HAP-1 (cell line): ENCODE data around the gene PRMT7.

Experiments
- DNase-seq, 2 experiments: peaks; one replicate each; pipeline ENCODE4 v3.0.0-alpha.2; 2016 to 2020; ENCODE audit warnings: low spot score in 2 of 2
- H3K27me3 ChIP-seq: fragments of 250-450 bp; sonication (Bioruptor Pico); 2 replicates; pipeline ENCODE4 v1.5.1; 2020; ENCODE audit warnings: low read depth, mild to moderate bottlenecking, moderate library complexity
- H3K36me3 ChIP-seq: fragments of 250-450 bp; sonication (Bioruptor Pico); replicated peaks from 2 replicates; pipeline ENCODE4 v1.5.1; 2020; ENCODE audit warnings: mild to moderate bottlenecking
- H3K4me1 ChIP-seq: fragments of 250-450 bp; sonication (Bioruptor Pico); 2 replicates; pipeline ENCODE4 v1.5.1; 2020; ENCODE audit warnings: mild to moderate bottlenecking
- H3K4me3 ChIP-seq: fragments of 250-450 bp; sonication (Bioruptor Pico); 2 replicates; pipeline ENCODE4 v1.5.1; 2020; ENCODE audit warnings: mild to moderate bottlenecking, moderate library complexity
- H3K9me3 ChIP-seq: fragments of 250-450 bp; sonication (Bioruptor Pico); 2 replicates; pipeline ENCODE4 v1.5.1; 2020; ENCODE audit warnings: mild to moderate bottlenecking, moderate library complexity
- in situ Hi-C: fragments of 300-500 bp; cut with MboI; formaldehyde crosslinking; loops from 3 replicates; pipeline ENCODE4 v1.14.3; 2020; ENCODE audit warnings: low sequenced_read_pairs, inconsistent platforms, mixed read lengths

Gene PRMT7

DNA sequence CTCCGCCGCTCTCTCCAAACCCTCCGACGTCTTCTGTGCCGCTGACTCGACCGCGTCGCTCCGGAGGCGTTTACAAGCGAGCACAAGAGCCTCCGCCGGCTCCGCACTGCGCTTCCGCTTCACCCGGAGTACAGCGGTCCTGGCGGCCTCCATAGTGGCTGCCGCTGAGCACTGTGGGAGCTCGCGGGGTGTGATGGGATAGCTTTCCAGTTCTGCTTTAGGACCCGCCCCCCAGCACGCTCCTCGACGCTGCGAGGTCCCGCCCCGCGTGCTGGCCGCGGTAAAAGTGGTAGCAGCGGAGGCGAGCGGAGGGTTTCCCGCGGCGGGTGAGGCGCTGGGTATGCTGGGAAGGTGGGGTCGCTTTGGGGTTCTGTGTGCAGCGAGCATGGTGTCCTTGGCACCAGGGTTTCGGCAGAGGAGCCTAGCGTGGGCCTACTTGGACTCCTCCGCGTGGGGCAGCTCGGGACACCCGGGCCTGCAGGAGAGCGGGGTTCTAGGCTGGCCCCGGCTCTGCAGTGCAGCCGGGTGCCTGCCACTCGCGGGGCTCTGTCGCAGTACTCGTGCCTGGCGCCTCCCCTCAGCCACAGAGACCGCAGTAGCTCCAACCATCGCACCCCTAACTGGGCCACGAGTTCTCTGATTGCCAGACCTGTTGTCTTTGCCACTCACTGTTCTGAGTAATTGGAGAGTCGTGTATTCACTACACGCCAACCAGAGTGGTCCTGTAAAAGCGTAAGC is at the start of gene PRMT7, which contains the start of gene SLC7A6OS:
Gene PRMT7, plus strand, starts transcription at position 246 of the 738 bp plus-strand sequence. CDS start 4,961 bp downstream, outside the sequence.
Gene SLC7A6OS, minus strand, starts transcription at position 173 of the 738 bp plus-strand sequence. Its CDS starts 20 bp downstream, at position 153.
- Histone ChIP-seq H3K27me3 (no peaks in the 10 kb centered on the region), H3K4me1 (peaks cover 12% of the 10 kb centered on the region), H3K9me3 (no peaks in the 10 kb centered on the region), H3K4me3 (peak within 1 kb of the TSS; percentile 86), H3K36me3 (peaks cover 35% of the 10 kb centered on the region)
- DNase-seq: peak; percentile 95
- in situ Hi-C loops: no loop called here

- peaks cover 18% of the 10 kb centered on the region for H3K4me1 ChIP-seq
- no peak for DNase-seq
- peaks cover 14% of the 10 kb centered on the region for H3K36me3 ChIP-seq
- no peaks in the 10 kb centered on the region for H3K9me3 ChIP-seq
- in situ Hi-C loops: loop anchor here (5.0 kb wide), 1 partner anchor 64 kb away; no protein-coding TSS in a partner anchor
- H3K27me3 ChIP-seq: no peaks in the 10 kb centered on the region
- H3K4me3 ChIP-seq: peak overlapping the region; percentile 86
Observed at GRCh38 chr16:68263559-68264127, 47.2 kb upstream of the PRMT7 start.

GRCh38 chr16:68264128-68265077 is 46.4 kb upstream of the PRMT7 start, which contains the start of gene SLC7A6:
Gene SLC7A6 (plus strand): TSS chr16:68264526. CDS start chr16:68274727, 10,201 bp downstream.
- H3K4me1 ChIP-seq: peaks cover 18% of the 10 kb centered on the region
- peaks cover 10% of the 10 kb centered on the region for H3K36me3 ChIP-seq
- H3K4me3 ChIP-seq: peak within 1 kb of the TSS; percentile 86
- in situ Hi-C loops: loop anchor here (5.0 kb wide), 1 partner anchor 63 kb away; no protein-coding TSS in a partner anchor
- peak; percentile 33 to 84 for DNase-seq
- no peaks in the 10 kb centered on the region for H3K9me3 ChIP-seq
- no peaks in the 10 kb centered on the region for H3K27me3 ChIP-seq

GRCh38 chr16:68265078-68265920 is 45.5 kb upstream of the PRMT7 start:
- H3K9me3 ChIP-seq: no peaks in the 10 kb centered on the region
- H3K4me3 ChIP-seq: peak overlapping the region; percentile 86
- peaks cover 18% of the 10 kb centered on the region for H3K4me1 ChIP-seq
- in situ Hi-C loops: no loop called here
- peak; percentile 58 to 66 for DNase-seq
- peaks cover 7% of the 10 kb centered on the region; the same call in 1 of the 2 replicates for H3K36me3 ChIP-seq
- no peaks in the 10 kb centered on the region for H3K27me3 ChIP-seq

DNA sequence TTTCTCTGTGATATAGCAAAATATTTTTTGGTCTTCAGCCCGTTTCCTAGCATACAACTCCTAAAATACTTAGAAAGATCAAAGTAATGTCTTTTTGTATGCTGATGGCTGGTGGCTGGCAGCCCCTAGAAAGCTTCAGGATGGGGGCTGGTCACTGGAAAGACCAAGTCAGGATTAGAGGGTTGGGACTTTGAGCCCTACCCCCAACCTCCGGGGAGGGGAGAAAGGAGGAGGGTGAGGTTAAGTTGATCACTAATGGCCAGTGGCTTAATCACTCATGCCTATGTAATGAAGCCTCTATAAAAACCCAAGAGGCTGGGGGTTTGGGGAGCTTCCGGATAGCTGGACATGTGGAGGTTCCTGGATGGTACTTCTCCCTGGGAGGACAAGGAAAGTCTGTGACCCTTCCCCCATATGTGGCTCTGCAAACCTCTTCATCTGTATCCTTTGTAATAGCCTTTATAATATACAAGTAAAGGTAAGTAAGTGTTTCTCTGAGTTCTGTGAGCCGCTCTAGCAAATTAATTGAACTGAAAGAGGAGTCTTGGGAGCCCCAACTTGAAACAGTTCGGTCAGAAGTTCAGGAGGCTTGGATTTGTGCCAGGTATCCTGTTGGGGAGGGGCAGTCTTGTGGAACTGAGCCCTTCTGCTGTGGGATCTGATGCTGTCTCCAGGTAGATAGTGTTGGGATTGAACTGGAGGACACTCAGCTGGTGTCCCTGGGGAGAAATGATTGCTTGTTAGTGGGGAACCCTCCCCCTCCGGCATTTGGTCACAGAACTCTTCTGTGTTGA is 43.0 kb upstream of the PRMT7 start:
- no peaks in the 10 kb centered on the region for H3K27me3 ChIP-seq
- H3K9me3 ChIP-seq: no peaks in the 10 kb centered on the region
- in situ Hi-C loops: no loop called here
- no peak for DNase-seq
- peaks cover 18% of the 10 kb centered on the region for H3K4me1 ChIP-seq
- peaks cover 10% of the 10 kb centered on the region for H3K36me3 ChIP-seq
- no peak overlapping the region for H3K4me3 ChIP-seq

DNA sequence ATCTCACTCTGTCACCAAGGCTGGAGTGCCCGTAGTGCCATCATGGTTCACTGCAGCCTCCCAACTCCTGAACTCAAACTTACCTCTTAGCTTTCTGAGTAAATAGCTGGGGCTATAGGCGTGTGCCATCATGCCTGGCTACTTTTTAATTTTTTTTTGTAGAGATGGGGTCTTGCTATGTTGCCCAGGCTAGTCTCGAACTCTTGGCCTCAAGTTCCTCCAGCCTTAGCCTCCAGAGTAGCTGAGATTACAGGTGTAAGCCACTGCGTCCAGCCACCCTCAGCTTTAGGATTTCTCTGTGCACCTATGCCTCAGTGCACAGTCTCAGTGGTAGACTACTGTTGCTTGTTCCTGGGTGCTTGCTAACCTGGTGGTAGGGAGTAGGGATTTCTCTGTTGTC is 41.0 kb upstream of the PRMT7 start:
- Histone ChIP-seq H3K27me3 (no peaks in the 10 kb centered on the region), H3K9me3 (no peaks in the 10 kb centered on the region), H3K4me3 (no peak overlapping the region), H3K36me3 (peaks cover 24% of the 10 kb centered on the region), H3K4me1 (peaks cover 15% of the 10 kb centered on the region)
- DNase-seq: no peak
- in situ Hi-C loops: no loop called here

- in situ Hi-C loops: no loop called here
Observed at GRCh38 chr16:68270353-68270752, 40.5 kb upstream of the PRMT7 start.

GRCh38 chr16:68272507-68273209 is 38.2 kb upstream of the PRMT7 start:
- H3K4me1 ChIP-seq: peaks cover 7% of the 10 kb centered on the region; the same call in 1 of the 2 replicates
- no peaks in the 10 kb centered on the region for H3K27me3 ChIP-seq
- no peaks in the 10 kb centered on the region for H3K9me3 ChIP-seq
- H3K36me3 ChIP-seq: peaks cover 44% of the 10 kb centered on the region
- H3K4me3 ChIP-seq: no peak overlapping the region
- in situ Hi-C loops: no loop called here
- no peak for DNase-seq

More at GRCh38 chr16:68270353-68270752, 40.5 kb upstream of the PRMT7 start:
- no peaks in the 10 kb centered on the region for H3K27me3 ChIP-seq
- no peaks in the 10 kb centered on the region for H3K9me3 ChIP-seq
- H3K4me1 ChIP-seq: peaks cover 15% of the 10 kb centered on the region
- DNase-seq: no peak
- no peak overlapping the region for H3K4me3 ChIP-seq
- peaks cover 27% of the 10 kb centered on the region for H3K36me3 ChIP-seq

- Histone ChIP-seq H3K4me3 (no peak overlapping the region), H3K36me3 (peaks cover 42% of the 10 kb centered on the region), H3K4me1 (no peaks in the 10 kb centered on the region), H3K27me3 (no peaks in the 10 kb centered on the region), H3K9me3 (no peaks in the 10 kb centered on the region)
- in situ Hi-C loops: no loop called here
- no peak for DNase-seq
Observed at GRCh38 chr16:68273459-68273858, 37.4 kb upstream of the PRMT7 start.

DNA sequence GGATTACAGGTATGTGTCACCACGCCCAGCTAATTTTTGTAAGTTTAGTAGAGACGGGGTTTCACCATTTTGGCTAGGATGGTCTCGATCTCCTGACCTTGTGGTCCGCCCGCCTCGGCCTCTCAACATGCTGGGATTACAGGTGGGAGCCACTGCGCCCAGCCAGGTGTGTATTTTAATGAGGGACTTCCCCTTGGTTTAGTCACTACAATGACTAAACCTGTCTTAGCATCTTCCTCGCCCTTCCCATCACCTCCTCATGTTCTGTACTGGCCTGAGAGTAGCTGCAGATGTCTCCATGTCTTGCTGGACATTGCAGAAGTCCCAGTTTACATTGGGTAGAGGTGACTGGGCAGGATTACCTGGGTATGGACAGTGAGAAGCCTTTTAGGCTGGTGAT is 36.9 kb upstream of the PRMT7 start:
- H3K4me1 ChIP-seq: no peaks in the 10 kb centered on the region
- H3K36me3 ChIP-seq: peaks cover 42% of the 10 kb centered on the region
- no peak overlapping the region for H3K4me3 ChIP-seq
- no peaks in the 10 kb centered on the region for H3K9me3 ChIP-seq
- no peak for DNase-seq
- no peaks in the 10 kb centered on the region for H3K27me3 ChIP-seq
- in situ Hi-C loops: no loop called here

- H3K36me3 ChIP-seq: peaks cover 42% of the 10 kb centered on the region
- H3K9me3 ChIP-seq: no peaks in the 10 kb centered on the region
- H3K4me1 ChIP-seq: no peaks in the 10 kb centered on the region
- no peaks in the 10 kb centered on the region for H3K27me3 ChIP-seq
- H3K4me3 ChIP-seq: no peak overlapping the region
- in situ Hi-C loops: no loop called here
- no peak for DNase-seq
Observed at GRCh38 chr16:68274441-68274840, 36.4 kb upstream of the PRMT7 start.
